ENCODE data around the gene ZFYVE1.

GRCh38 chr14:73014105-73014504 is 12.8 kb downstream of the ZFYVE1 start:
- no peak for TF ChIP-seq POLR2A (IDR thresholded peaks at IDR 0.05)
- TF ChIP-seq CTCF (IDR thresholded peaks at IDR 0.05), result no peak
